GM20431 (cell line): ENCODE measurements around the gene YWHAE.
"Not testable (repeated sequence)": the region's sequence is repeated elsewhere in the genome, so short reads cannot be mapped to it uniquely, and the experiment has no call there.

ENCODE experiments used
- in situ Hi-C: fragments of 300-500 bp; cut with MseI, MboI; formaldehyde crosslinking; loops from one replicate; pipeline ENCODE4 v1.15.0; 2020; ENCODE audit warnings: low sequenced_read_pairs; ENCODE audit not compliant: unreplicated experiment

YWHAE gene

DNA sequence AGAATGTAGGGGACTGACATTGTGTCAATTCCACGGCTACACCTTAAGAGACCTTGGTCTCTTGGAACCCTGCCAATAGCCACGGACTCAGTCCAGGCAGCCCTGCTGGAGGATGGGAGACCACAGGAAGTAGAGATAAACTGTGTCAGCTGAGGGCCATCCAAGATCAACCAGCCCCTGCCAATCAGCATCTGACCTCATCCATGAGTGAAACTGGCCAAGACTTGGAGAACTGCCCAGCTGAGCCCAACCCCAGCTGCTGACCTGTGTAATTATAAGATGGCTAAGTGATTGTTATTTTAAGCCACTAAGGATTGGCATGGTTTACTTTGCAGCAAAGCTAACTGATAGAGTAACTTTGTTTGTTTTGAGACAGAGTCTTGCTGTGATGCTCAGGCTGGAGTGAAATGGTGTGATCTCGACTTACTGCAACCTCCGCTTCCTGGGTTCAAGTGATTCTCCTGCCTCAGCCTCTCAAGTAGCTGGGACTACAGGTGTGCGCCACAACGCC, 13.3 kb upstream of the YWHAE start:
- in situ Hi-C loops: no loop called here

DNA sequence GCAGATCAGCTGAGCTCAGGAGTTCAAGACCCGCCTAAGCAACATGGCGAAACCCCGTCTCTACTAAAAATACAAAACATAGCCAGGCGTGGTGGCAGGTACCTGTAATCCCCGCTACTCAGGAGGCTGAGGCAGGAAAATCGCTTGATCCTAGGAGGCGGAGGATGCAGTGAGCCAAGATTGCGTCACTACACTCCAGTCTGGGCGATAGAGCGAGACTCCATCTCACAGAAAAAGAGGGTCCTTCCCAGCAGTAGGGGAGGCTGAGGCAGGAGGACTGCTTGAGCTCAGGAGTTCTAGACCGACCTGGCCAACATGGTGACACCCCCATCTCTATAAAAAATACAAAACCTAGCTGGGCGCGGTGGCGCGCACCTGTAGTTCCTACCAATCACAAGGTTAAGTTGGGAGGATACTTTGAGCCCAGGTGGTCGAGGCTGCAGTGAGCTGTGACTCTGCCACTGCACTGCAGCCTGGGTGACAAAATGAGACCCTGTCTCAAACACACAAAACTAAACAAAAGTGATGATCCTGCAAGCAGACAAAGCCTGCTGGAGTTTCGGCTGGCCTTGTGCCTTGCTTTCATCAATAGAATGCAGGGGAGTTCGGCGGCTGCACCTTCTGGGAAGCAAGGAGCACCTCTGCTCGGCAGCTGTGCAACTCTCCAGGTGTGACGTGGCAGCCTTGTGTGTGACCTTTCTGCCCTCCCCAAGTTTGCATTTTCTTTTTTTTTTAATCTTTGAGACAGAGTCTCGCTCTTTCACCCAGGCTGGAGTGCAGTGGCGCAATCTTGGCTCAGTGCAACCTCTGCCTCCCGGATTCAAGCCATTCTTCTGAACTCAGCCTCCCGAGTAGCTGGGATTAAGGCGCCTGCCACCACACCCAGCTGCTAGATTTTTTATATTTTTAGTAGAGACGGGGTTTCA, 12.4 kb upstream of the YWHAE start:
- in situ Hi-C loops: no loop called here

DNA sequence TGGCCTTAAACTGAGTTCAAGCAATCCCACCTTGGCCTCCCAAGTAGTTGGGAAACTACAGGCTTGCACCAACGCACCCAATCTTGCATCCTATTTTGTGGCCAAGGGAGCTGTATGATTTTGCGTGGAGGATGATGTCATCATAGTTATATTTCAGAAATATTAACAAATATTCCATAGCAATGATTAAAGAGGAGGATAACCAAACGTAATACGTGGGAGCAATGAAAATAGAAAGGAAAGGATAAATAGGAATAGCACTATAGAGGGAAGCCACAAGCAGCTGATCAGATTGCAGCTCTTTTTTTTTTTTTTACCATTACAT, 2.2 kb upstream of the YWHAE start:
- in situ Hi-C loops: no loop called here

DNA sequence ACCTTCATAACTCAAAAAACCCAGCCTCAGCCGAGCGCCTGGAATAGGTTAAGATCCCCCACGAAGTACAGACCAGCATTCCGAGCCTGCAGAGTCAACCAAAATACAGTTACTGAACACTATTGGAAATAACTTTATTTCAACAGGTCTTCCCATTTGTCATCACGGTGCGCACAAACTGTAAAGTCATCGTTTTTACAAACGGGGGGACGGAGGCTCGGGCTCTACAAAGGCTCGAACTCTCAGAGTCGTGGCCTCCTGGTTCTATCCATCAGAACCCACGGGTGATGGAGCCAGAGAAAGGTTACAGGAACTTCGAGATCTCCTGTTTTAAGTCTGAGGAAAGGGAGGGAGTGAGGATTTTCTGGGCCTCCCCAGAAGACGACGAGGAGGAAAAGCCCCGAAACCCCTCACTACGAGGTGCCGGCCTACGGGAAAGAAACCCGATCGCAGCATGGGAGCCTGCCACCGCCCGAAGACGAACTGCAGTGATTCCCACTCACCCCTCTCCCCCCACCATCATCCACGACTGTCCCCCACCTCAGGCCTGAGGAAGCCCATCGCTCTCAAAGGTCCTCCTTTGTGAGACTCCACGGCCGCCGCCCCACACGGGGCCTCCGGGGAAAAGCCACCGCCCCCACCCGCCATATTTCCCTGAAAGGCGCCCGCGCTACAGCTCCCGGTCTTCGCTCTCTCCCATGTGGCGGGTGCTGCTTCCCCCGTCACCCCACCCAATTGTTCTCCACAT, 917 bp downstream of the YWHAE start:
- in situ Hi-C loops: no loop called here

DNA sequence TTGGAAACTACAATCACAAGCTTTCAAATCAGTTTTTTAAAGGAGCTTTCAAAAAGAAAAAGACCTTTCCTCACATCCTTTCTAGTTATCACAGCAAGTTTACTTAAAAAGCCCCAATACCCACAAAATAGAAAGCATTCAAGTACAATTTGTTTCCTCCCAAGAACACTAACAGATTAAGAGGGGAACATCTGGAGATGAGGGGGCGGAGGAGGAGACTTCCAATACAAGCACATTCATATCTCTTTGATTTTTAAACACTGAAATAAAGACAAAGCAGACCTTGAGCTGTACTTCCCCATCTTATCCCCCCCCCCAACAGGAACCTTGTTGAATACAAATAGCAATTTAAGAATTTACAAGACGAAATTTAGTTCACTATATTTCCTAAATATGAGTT, 2.0 kb downstream of the YWHAE start:
- in situ Hi-C loops: no loop called here

DNA sequence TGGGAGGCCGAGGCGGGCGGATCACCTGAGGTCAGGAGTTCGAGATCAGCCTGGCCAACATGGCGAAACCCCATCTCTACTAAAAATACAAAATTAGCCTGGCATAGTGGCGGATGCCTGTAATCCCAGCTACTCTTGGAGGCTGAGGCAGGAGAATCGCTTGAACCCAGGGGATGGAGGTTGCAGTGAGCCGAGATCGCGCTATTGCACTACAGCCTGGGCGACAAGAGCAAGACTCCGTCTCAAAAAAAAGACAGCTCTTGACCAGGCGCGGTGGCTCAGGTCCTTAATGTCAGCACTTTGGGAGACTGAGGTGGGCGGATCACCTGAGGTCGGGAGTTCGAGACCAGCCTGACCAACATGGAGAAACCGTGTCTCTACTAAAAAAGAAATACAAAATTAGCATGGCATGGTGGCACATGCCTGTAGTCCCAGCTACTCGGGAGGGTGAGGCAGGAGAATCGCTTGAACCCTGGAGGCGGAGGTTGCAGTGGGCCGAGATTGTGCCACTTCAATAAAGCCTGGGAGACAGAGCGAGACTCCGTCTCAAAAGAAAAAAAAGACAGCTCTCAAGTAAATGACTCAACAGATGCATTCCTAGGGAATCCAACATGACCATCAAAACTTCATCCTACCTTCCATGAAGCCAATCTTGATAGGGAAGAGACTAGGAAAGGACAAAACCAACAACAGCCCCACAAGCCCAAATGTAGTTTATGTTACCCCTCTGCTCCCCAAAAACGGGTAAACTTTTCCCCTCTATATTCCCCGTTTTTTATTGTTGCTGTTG, 4.0 kb downstream of the YWHAE start:
- in situ Hi-C loops: not testable (repeated sequence)

DNA sequence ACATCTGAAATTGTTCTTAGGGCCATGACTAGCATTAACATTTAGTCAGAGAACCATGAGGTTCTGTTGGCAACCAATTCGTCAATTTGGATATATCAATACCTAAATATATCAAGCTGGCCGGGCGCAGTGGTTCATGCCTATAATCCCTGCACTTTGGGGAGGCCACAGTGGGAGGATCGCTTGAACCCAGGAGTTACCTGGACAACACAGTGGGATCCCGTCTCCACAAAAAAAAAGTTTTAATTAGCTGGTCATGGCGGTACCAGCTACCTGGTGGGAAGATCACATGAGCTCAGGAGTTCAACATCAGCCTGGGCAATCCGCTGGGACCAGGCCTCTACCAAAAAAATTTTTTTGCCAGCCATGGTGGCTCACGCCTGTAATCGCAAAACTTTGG, 8.4 kb downstream of the YWHAE start:
- in situ Hi-C loops: no loop called here

DNA sequence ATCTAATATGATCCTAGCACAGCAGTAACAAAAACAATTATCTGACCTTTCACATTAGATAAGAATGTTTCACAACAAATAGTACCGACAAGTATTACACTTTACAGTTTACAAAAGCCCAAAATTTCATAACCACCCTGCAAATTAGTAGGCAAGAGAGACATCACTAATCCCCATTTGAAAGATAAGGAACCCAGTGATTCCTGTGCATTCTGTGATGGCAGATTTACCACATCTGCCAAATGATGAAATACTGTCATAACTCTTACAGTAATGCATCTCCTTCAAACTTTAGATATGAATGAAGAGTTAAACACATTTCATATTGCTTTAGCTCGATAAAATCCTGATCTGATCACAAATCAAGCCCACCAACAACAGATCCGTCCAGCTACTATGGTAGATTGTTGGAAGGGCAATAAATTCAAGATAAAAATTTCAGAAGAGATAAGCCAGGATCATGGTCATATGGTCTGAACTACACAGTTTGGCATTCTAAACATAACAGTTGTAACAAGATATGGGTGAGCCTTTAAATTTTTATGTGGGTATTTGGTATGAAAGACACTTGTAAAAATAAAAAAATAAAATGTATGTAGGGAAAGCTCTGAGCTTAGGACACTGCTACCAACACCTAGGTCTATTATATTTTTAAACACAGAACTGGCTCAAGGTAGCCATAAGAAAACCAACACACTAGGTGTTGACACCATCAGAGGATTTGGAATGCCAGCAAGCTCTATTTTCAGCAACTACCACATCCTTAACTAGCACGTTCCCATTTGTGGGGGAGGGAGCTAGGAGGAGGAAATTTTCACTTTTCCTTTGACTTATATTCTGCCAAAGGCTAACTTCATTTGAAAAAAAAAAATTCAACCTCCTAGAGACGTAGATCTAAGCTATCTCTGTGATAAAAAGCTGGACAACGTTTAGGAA, 9.3 kb downstream of the YWHAE start:
- in situ Hi-C loops: no loop called here

DNA sequence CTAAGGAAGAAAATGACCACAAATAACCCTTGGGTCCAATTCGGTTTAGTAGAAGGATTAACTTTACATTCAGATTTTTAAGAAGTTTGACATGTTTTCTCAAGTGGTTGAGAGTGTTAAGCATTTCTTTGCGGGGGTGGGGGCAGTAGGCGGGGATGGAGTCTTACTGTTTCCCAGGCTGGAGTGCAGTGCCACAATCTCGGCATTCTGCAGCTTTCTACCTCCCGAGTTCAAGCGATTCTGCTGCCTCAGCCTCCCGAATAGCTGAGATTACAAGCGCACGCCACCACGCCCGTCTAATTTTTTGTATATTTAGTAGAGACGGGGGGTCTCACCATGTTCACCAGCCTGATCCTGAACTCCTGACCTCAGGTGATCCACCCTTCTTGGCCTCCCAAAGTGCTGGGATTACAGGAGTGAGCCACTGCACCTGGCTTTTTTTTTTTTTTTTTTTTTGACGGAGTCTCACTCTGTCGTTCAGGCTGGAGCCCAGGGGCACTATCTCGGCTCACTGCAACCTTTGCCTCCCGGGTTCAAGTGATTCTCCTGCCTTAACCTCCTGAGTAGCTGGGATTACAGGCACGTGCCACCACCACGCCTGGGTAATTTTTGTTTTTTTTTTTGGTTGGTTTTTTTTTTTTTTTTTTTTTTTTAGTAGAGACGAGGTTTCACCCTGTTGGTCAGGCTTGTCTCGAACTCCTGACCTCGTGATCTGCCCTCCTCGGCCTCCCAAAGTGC, 12.4 kb downstream of the YWHAE start:
- in situ Hi-C loops: not testable (repeated sequence)

DNA sequence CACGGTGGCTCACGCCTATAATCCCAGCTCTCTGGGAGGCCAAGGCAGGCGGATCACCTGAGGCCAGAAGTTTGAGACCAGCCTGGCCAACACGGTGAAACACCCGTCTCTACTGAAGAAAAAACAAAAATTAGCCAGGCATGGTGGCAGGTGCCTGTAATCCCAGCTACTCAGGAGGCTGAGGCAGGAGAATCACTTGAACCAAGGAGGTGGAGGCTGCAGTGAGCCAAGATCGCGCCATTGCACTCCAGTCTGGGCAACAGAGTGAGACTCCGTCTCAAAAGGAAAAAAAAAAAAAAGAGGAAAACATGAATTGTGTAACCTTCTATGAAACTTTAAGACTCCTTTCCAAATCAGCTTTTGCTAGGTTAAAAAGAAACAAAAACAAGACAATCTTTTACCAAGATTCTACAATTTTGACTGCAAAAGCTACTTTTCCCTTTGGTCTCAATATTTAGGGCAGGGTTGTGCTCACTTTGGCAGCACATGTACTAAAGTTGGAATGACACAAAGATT, 13.3 kb downstream of the YWHAE start:
- in situ Hi-C loops: not testable (repeated sequence)

DNA sequence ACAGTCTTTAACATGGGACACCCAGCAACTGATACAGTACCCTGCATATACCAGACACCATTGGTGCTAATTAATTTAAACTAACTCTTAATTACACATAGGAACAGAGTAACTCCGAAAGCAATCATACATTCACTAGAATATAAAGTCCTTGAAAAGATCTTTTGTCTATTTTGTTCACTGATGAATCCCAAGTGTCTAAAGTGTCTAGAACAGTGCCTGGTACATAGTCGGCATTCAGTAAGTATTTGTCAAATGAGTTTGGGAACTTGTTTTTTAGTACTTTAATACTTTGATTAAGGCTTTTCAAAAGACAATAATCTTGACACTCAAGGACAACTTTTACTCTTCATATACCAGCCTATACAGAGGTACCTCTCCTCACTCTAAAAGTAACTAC, 13.8 kb downstream of the YWHAE start:
- in situ Hi-C loops: no loop called here

DNA sequence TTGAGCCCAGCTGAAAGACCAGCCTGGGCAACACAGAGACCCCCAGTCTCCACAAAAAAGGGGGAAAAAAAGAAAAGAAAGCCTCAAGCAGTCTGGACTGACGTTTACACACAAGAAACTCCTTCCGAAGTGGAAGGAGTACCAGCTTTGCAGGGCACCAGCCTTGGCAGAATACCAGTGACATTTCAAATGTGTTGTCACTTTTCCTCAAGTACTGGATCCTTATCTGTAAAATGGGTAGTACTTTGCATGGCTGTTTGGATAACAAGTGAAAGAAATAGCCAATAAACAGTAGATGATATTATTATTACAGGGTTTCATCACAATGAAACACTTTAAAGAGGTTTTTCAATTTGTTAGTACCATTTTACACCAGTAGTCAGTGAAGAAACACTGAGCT, 14.2 kb downstream of the YWHAE start:
- in situ Hi-C loops: no loop called here

DNA sequence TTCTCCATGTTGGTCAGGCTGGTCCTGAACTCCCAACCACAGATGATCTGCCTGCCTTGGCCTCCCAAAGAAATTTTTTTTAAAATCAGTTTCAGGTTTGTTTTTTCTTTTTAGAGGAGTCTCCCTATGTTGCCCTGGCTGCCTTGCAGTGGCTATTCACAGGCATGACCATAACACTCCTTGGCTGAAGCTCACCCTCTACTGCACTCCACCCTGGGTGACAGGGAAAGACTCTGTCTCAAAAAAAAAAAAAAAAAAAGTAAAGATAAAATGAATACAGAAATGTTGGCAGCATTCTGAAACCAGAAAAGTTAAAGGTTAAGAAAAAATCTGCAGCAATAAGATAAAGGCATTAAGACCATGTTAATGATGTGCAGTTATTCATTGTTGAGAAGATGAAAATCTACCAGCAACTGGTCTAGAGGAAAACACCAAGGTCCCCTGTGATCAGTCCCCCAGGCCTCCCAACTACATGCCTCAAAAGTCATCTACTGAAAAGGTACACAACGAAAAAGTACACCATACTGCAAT, 15.1 kb downstream of the YWHAE start:
- in situ Hi-C loops: no loop called here

DNA sequence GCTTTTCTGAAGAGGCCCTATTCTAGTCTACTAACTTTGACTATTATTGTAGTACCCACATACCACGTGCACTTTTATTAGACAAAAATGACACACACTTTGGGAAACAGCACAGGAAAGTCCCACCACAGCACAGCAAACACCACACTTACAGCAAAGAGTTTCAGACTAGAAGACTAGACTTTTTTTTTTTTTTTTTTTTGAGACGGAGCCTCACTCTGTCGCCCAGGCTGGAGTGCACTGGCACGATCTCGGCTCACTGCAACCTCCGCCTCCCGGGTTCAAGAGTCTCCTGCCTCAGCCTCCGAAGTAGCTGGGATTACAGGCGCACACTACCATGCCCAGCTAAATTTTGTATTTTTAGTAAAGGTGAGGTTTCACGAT, 20.1 kb downstream of the YWHAE start:
- in situ Hi-C loops: no loop called here

DNA sequence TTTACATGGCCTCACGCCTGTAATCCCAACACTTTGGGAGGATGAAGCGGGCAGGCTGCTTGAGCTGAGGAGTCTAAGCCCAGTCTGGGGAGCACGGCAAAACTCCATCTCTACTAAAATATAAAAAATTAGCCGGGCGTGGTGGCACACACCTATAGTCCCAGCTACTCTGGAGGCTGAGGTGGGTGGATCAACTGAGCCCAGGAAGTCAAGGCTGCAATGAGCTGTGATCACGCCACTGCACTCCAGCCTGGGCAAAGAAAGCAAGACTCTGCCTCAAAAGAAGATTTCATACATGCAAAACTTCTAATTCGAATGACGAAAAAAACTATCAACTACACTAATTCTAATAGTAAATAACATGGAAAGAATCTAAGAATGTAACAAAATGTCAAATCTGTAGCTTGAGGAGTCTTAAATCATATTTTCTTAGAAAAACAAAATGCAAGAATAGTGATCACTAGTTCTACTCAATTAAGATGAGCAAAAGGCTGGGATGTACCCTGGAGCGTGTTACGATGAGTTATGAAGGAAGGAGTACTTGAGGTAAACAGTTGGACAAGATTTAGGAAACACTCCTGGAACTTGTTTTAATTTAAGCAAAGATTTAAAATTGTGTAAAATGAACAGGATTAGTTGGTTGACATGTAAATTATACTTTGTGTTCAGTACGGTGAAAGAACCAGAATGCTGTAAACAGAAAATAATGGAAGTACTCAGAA, 20.7 kb downstream of the YWHAE start:
- in situ Hi-C loops: no loop called here

DNA sequence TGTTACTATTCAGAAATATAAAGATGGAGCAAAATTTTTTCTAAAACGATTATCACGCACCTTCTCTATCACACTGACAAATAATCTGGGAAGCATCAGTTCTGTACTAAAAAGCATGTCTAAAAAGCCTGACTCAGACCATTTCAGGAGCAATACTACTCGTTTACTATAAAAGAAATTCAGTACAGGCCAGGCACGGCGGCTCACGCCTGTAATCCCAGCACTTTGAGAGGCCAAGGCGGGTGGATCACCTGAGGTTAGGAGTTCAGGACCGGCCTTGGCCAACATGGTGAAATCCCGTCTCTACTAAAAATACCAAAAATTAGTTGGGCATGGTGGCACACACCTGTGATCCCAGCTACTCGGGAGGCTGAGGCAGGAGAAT, 21.6 kb downstream of the YWHAE start:
- in situ Hi-C loops: not testable (repeated sequence)

DNA sequence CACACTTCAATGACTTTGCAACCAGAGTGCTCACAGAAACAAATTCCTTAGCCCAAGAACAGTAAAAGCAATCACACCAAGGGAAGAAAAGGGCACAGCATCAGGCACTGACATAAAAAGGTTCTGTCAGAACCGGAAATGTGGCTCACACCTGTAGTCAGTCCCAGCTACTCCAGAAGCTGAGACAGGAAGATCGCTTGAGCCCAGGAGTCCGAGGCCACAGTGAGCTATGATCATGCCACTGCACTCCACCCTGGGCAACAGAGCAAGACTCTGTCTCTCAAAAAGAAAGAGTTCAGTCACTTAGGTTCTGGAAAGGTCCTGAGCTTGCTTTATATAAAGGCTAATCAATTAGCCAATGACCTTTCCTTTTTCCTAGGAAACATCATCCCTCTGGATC, 22.7 kb downstream of the YWHAE start:
- in situ Hi-C loops: no loop called here

DNA sequence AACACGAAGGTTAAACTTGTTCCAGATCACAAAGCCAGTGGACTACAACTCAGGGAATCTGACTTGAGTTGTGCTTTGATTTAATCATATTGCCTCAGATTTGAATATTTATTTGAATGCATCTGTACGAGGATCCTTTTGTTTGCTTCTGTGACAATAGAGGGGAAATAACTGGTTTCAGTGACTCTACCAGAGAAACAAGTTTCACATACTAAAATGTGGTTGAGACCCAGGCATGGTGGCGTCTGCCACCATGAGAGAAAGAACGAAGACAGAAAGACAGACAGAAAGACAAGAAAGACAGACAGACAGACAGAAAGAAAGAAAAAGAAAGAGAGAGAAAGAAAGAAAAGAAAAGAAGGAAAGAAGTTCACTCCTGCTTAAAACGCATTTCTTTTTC, 24.0 kb downstream of the YWHAE start:
- in situ Hi-C loops: no loop called here
